CD1c-positive myeloid dendritic cell (primary cell): ENCODE data around the gene ADO.
A peak's percentile ranks its signal among the peaks of the same experiment; 100 is the strongest.

Experiments
- DNase-seq: peaks from one replicate; pipeline ENCODE4 v3.0.0-alpha.2; 2016; ENCODE audit errors: extremely low spot score

Gene ADO

DNA sequence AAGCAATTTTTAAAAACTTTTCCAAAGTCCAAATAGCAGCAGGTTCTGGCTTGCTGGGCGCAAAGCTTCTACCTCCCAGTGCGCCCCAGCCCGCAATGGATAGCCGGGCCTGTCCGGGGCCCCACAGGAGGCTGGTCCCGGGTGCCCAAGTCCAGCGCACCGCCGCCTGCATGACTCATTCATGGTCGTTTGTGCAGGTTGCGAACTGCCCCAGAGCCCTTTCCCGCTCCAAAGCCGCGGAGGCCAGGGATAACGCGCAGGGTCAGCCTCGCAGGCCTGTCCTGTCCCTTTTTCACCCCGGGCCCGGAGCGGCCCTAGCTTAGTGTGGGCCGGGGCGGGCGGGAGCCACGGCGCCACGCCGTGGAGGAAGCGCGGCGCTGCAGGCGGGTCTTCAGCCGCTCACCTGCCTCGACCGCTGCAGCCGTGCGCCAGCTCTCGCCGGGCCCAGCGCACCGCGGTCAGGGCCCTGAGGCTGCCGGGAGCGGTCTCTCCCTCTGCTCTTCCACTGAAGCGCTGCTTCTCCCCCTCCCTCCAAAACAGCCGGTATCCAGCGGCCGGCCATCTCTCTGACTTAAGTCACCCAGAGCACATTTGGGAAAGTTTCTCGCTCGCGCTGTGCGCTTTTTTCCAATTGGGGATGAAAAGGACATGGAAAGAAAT is 13.4 kb downstream of the ADO start:
- DNase-seq: peak; percentile 89

DNA sequence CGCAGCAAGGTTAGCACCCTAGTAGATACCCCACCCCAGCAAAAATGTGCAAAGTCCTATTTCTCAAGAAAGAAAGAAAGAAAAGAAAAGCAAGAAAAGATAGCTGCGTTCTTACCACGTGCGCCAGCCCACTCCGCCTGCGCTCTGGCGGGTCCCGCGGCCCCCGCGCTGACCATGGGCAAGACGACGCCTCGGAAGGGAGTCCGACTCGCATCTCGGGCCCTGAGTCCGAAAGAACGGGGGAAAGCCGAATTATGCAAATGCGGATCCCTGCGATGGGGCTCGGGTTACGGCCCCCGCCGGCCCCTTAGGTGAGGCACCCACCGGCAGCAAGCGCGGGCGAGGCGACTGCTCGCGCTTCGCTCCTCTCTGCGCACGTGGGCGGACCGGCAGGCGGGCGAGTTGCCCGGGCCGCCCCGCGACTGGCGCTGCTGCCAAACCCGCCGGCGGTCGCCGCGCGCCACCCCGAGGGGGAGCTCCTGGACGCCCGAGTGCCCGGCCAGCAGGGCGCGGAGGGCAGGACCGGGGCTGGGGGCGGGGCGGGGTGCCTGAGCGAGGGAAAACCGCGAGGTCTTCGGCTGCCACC is 14.0 kb downstream of the ADO start:
- peak; percentile 80 for DNase-seq

DNA sequence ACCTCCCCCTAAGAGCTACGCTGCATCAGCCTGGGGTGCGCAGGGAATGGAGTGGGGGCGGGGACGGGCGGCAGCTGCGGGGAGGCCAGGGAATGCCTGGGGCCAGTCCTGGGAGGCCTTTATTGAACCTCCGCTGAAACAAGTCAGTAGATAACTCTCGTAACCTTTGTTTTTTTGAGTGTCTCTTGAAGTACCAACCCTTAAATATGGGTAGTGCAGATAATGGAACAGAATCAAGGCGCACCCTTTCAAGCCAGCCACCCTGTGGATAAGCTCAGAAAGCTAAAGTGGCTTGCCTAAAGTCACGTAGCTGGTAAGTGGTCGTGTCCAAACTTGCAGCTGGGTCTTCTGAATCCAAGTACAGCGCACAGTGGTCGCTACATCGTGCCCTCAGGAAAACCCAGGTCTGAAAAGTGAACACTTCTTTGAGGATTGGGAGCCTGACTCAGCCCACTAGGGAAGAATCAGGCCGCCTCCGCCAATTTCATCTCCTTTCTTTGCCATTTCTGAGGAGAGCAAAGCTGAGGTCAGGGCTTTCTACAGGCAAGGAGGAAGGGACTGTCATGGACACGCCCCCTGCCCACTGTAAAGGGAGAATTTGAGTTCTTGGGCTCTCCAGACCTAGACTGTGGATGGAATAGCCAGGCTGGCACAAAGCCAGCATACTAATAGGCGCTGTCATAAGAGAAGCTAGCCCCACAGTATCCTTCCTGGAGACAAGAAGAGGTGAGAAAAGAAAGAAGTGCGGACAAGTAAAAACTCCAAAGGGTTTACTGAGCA is 14.8 kb downstream of the ADO start:
- peak; percentile 66 for DNase-seq

DNA sequence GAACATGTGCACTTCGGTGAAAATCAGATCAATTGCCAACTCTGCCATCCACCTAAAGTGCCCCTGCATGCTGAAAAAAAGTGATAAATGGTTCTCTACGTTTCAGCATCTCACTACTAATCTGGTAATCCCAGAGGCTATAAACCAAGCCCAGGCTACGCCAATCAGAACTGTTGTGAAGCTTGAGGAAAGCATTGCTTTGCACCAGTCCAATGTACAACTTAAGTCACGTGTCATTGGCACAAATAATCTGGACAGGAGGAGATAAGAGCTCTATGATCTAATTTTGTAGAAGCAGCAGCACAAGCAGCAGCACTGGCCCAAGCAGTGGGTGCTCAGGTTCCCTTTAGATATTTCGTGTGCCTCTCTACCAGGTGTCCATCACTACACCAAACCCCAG is 16.1 kb downstream of the ADO start:
- no peak for DNase-seq

DNA sequence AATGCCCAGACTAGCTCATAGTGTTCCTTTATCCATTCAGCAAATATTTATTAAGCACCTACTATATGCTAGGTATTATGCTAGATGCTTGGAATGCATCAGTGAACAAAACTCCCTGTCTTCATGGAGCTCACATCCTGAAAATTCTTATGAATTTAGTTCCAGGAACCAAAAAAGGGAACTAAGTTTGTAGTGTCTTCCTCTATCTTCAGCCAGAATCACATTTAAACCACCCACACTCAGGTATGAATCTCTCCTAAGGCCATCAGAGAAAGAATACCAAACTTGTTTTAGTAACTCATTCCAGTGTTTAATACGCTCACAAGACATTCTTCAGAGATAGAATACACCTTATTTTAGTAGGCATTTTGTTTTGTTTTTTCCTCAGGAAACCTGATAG is 21.8 kb downstream of the ADO start:
- DNase-seq: peak; percentile 77

DNA sequence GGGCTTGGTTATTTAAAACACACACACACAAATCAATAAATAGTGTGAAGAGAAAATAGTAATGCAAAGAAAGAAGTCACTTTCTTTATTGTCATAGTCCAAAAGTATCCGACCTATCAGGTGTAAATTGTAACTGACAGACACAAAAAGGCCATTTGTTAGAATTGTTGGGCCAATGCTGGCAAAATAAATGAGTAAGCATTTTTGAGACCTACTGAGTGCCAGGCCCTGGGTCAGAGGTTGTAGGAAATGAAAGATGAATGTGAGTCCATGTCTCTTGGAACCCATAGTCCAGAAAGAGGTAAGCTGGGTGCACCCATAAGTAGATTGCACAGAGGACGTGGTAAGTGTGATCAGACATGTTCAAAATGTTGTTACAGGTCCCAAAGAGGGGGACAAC is 25.1 kb downstream of the ADO start:
- DNase-seq: no peak

DNA sequence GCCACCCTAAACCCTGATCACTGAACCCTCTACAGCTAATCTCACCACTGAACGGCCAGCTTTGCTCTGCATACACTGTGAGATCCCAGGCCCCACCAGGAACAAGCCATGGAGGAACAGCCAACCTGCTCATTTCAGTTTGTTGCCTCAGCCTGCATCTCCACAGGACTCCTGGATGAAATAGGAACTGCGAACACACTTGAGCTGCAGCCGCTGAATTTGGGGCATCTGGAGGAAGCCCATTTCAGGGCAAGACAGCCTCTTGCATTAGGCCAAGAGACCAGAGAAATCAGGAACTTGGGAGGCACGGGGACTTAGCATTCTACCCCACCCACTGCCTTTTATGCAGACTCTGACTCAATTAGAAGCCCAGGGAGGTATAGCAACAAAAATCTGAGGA is 26.2 kb downstream of the ADO start:
- peak; percentile 84 for DNase-seq

DNA sequence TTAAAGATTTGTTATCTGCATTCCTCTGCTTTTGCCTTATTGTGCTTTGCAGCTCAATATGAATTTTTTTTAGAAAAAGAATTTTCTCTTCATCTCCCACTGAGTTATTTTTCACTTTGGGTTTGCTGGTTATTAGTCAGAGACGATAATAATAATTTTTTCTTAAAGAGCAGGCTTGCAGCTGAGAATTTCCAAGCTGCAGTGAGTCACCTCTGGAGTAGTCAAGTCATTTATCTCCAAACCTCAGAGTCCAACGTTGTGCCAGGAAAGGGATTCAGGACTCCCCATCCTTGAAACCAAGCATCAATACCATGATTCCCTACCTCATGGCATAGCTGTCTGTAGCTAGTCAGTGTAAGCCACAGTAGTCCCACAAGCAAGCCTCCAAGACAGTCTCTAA is 26.8 kb downstream of the ADO start:
- DNase-seq: no peak

DNA sequence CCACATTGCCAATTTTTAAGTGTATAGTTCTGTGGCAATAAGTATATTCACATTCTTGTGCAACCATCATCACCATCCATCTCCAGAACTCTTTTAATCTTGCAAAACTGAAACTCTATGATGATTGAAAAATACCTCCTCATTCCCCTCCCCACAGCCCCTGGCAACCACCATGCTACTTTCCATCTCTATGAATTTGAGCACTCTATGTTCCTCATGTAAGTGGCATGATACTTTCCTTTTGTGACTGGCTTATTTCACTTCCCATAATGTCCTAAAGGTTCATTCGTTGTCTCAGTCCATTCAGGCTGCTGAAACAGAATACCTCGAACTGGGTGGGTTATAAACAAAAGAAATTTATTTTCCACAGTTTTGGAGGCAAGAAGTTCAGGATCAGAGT is 35.1 kb downstream of the ADO start:
- peak; percentile 44 for DNase-seq

DNA sequence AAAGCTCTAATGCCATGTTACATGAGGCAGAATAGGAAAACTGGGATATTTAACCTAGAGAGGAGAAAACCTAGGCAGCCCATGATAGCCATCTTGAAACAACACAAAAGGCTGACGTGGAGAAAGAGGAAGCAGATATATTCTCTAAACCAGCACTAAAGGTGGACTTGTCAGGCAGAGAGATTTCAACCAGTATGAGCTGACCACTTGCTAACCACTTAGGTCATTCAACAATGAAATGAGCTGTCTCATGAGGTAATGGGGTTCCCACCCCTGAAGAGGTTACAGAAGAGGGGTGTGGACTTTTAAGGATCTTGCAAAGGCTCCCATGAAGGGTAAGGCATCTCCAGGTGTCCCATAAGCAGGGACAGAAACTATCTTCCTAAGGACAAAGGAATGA is 38.5 kb downstream of the ADO start:
- DNase-seq: peak; percentile 23

DNA sequence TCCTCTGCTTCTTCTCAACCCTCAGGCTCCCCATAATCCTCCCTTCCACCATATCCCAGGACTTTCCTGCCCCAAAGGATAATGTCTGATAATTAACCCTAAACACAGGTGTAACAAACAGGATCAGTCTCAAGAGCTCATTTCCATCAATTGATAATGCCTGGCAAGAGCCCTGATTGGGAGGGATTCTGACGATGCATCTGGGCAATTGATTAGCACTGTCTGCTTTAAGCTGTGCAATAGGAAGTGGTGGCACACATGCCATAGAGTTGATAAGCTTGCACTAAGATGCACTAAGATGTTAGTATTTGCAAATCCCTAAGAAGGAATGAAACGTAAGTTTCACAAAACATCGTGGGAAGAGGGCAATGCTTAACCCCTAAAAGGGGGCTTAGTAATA is 39.1 kb downstream of the ADO start:
- no peak for DNase-seq

DNA sequence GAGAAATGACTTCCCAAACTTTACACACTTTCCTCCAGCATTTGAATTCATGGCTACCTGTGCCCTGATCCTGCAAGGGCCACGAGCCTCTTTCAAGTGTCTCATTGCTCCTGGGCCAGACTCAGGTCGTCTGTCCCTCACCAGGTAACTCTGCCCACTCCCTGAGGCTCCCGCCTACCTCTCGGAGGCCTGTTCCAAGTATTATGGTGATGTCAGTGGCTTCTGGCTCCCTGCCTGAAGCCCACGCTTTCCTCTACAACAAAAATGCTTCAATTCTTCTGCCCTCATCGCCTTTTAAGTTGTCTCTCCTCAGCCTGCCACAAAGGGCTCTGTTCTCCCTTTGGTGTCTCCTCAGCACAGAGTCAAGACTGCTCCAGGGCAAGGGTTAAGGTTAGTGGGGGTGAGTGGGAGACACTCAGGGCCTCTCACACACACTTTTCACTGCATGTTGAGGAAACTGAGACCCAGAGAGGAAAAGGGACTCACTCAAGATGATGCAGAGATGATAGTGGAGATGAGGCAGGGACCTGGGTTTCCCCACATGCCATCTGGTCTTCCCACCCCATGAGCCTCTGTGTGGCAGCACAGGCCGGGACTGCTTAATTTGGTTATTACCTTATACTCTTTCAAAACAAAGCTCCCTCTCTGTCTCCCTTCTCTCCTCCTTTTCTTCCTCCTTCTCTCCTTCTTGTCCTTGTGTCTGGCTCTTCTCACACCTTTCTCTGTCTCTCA is 39.9 kb downstream of the ADO start:
- no peak for DNase-seq

DNA sequence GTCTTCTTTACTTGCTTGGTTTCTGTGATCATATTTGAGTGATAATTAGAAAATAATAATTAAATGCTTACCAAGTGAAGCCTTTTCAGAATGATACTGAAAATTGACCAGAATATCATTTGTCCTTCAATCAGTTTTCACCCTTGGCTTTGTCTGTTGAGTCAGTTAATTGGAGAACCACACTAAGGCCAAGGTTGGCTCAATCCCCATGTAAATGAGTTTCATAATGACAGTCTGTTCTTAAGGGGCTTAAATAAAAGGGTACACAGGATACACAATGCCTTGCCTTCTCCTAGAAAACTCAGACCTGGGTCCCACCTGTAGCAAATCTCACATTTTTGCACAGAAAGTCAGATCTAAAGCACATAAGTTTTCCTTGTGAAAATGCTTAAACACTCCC is 42.9 kb downstream of the ADO start:
- DNase-seq: no peak

DNA sequence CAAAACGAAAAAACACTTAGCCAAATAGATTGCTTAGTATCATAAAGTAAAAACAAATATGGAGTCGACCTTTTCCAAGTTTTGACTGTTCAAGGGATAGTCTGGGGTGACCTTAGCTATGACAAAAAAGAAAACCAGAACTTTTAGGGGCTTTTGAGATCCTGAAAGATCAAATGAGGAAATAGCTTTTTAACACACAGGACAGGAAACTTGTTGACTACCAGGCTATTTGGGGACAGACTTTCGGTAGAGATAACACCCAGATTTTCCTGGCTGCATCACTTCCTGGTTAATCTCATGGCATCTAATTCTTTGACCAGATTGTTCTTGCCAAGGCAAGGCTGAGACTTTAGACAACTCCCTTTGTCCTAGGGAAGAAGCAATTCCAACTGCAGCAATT is 46.1 kb downstream of the ADO start:
- DNase-seq: peak; percentile 33

DNA sequence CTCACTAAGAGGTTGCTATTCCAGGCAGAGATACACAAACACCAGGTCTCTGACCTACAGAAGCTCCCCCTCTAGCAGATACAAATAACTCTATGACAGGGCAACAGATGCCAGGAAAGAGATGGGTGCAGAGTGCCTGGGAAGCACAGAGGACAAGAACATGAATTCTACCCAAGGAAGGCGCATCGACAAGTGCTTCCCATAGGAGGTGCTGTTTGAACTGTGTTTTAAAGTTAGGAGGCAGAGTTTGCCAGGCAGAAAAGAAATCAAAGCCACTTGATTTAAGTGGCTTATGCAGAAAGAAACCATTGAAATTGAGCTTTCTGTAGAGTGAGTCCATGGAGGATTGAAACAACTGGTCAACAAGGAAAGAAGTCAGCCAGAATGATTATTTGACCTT is 46.9 kb downstream of the ADO start:
- peak; percentile 15 for DNase-seq

DNA sequence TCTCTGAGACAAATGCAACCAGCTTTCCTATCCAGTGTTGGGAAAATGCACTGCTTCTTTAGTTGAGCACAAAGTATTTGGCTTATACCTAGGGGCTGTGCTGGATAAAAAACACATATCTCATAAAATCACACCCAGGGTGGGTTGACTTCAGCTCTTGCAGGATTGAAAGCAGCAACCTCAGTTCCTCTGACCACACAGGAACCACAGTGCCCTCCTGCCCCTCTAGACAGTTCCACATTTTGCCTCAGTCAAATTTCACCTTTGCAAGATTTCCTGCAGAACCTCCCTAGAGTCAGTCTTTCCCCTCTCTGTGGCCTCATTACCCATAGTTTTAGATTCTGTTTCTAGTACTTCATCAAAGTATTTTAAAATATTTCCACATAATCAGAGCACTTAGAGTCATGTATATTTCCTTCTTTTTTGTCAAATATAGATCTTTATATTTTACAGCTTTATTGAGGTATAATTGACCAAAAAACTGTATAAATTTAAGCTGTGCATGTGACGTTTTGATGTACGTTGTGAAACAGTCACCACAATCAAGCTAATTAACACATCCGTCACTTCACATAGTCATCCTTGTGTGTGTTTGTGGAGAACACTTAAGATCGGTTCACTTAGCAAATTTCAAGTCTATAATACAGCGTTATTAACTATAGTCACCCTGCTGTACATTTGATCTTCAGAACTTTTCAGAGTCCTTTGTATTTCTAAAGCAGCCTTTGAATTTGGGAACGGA is 48.6 kb downstream of the ADO start:
- DNase-seq: peak; percentile 31

DNA sequence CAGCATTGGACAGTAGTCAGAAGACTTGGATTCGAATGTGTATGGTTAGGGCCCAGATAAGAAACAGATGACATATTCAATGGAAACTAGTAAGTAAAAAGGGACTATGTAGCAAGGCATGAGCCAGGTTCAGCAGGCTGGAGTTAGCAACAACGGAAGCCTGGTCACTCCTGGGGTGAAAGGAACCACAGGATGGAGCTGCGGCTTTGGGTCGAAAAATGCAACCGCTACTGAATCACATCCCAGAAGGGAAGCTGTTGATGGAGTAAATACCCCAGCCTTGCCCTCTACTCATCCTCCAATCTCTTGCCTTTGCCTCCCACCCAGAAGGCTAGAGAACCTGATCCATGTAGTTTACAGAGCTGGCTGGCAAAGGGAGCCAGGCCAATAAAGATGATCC is 49.2 kb downstream of the ADO start:
- DNase-seq: peak; percentile 33

DNA sequence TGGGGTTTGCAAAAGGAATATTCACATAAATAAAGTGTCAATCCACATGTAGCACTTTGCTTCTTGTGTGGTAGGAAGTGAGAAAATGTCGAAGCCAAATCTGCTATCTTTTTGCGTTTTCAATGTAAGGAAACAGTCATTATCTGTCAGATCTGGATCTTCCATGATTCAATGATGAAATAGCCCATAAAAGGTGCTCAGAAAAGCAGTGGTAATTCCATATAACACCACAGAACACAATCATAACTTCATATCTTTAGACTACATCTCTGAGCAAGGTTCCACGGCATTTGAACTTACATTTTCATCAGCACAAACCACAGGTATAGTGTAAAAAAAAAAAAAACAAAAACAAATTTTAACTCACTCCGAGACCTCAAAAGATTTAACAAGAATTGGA is 51.5 kb downstream of the ADO start:
- DNase-seq: peak; percentile 15
